H9 (cell line): ENCODE results near the gene ODC1. TPM values are rescaled to one million over a fixed set of nuclear protein-coding genes. Genes with fewer than 3 reads are reported as not detected.

Experiments used
- DNase-seq: peaks from one replicate; pipeline ENCODE4 v3.0.0-alpha.2; 2017
- H2AFZ ChIP-seq: one replicate; pipeline ENCODE4 v1.6.1; 2013; ENCODE audit warnings: mild to moderate bottlenecking, low read length, control low read depth, moderate library complexity
- H2AK5ac ChIP-seq: 2 replicates; pipeline ENCODE4 v1.6.1; 2013; ENCODE audit warnings: low read length, control low read depth, mixed read lengths; ENCODE audit not compliant: insufficient read length
- H2BK120ac ChIP-seq: one replicate; pipeline ENCODE4 v1.6.1; 2013; ENCODE audit warnings: low read depth, mild to moderate bottlenecking, low read length, control low read depth, inconsistent platforms; ENCODE audit not compliant: poor library complexity, severe bottlenecking
- H2BK12ac ChIP-seq: 2 replicates; pipeline ENCODE4 v1.6.1; 2013; ENCODE audit warnings: low read length, control low read depth, mixed read lengths, low read depth; ENCODE audit not compliant: insufficient read length
- H2BK15ac ChIP-seq: 2 replicates; pipeline ENCODE4 v1.6.1; 2013; ENCODE audit warnings: low read depth, low read length, control low read depth
- H2BK20ac ChIP-seq: one replicate; pipeline ENCODE4 v1.6.1; 2013; ENCODE audit warnings: low read depth, mild to moderate bottlenecking, low read length, control low read depth, inconsistent platforms; ENCODE audit not compliant: poor library complexity, severe bottlenecking
- H2BK5ac ChIP-seq: 2 replicates; pipeline ENCODE4 v1.6.1; 2013; ENCODE audit warnings: low read length, control low read depth, mixed read lengths; ENCODE audit not compliant: insufficient read length
- H3K14ac ChIP-seq: 2 replicates; pipeline ENCODE4 v1.6.1; 2013; ENCODE audit warnings: low read length, control low read depth; ENCODE audit not compliant: insufficient read depth
- H3K18ac ChIP-seq: 2 replicates; pipeline ENCODE4 v1.6.1; 2013; ENCODE audit warnings: low read depth, mild to moderate bottlenecking, mixed read lengths, low read length, control low read depth; ENCODE audit not compliant: insufficient read length
- H3K23ac ChIP-seq: 2 replicates; pipeline ENCODE4 v1.6.1; 2013; ENCODE audit warnings: low read length, control low read depth, mixed read lengths, low read depth; ENCODE audit not compliant: insufficient read length
- H3K23me2 ChIP-seq: 2 replicates; pipeline ENCODE4 v1.6.1; 2013; ENCODE audit warnings: low read depth, mild to moderate bottlenecking, mixed read lengths, low read length, control low read depth; ENCODE audit not compliant: insufficient read length, poor library complexity, severe bottlenecking
- H3K27ac ChIP-seq: 2 replicates; pipeline ENCODE4 v1.5.1; 2013; ENCODE audit warnings: low read length, control low read depth, mixed read lengths, low read depth; ENCODE audit not compliant: insufficient read length
- H3K27me3 ChIP-seq: 2 replicates; pipeline ENCODE4 v1.6.1; 2013; ENCODE audit warnings: low read length, control low read depth, inconsistent platforms; ENCODE audit not compliant: insufficient read depth
- H3K4ac ChIP-seq: 2 replicates; pipeline ENCODE4 v1.6.1; 2013; ENCODE audit warnings: low read depth, mild to moderate bottlenecking, control low read depth, inconsistent platforms, low read length, moderate library complexity
- H3K4me1 ChIP-seq: 2 replicates; pipeline ENCODE4 v1.6.1; 2013; ENCODE audit warnings: low read length, control low read depth, inconsistent platforms; ENCODE audit not compliant: insufficient read depth
- H3K4me2 ChIP-seq: 2 replicates; pipeline ENCODE4 v1.6.1; 2013; ENCODE audit warnings: low read length, control low read depth, mixed read lengths; ENCODE audit not compliant: insufficient read length, insufficient read depth
- H3K56ac ChIP-seq: 2 replicates; pipeline ENCODE4 v1.6.1; 2013; ENCODE audit warnings: low read depth, mild to moderate bottlenecking, mixed read lengths, low read length, control low read depth; ENCODE audit not compliant: insufficient read length
- H3K79me1 ChIP-seq: 2 replicates; pipeline ENCODE4 v1.6.1; 2013; ENCODE audit warnings: low read depth, mild to moderate bottlenecking, moderate library complexity, low read length, control low read depth, inconsistent platforms; ENCODE audit not compliant: insufficient read depth, poor library complexity, severe bottlenecking
- H3K79me2 ChIP-seq: 2 replicates; pipeline ENCODE4 v1.6.1; 2013; ENCODE audit warnings: low read length, control low read depth, inconsistent platforms; ENCODE audit not compliant: insufficient read depth
- H3K9ac ChIP-seq: 2 replicates; pipeline ENCODE4 v1.6.1; 2013; ENCODE audit warnings: low read length, control low read depth, mixed read lengths; ENCODE audit not compliant: insufficient read length; ENCODE audit errors: extremely low read depth
- H3K9me3 ChIP-seq: one replicate; pipeline ENCODE4 v1.6.1; 2013; ENCODE audit warnings: low read depth, low read length, inconsistent platforms; ENCODE audit not compliant: control insufficient read depth
- H3T11ph ChIP-seq: one replicate; pipeline ENCODE4 v1.6.1; 2013; ENCODE audit warnings: mild to moderate bottlenecking, low read length, control low read depth, inconsistent platforms
- H4K20me1 ChIP-seq: one replicate; pipeline ENCODE4 v1.6.1; 2013; ENCODE audit not compliant: control insufficient read depth, insufficient read length, insufficient read depth
- H4K5ac ChIP-seq: 2 replicates; pipeline ENCODE4 v1.6.1; 2013; ENCODE audit warnings: low read depth, mild to moderate bottlenecking, mixed read lengths, low read length, control low read depth; ENCODE audit not compliant: insufficient read length
- H4K8ac ChIP-seq: replicated peaks from 2 replicates; pipeline ENCODE4 v1.6.1; 2013; ENCODE audit warnings: low read length, control low read depth, mixed read lengths, low read depth; ENCODE audit not compliant: insufficient read length
- H4K91ac ChIP-seq: 2 replicates; pipeline ENCODE4 v1.6.1; 2013; ENCODE audit warnings: low read depth, mild to moderate bottlenecking, moderate library complexity, mixed read lengths, low read length, control low read depth; ENCODE audit not compliant: insufficient read length
- H3K27ac Mint-ChIP-seq, 3 experiments: 2 replicates in 2 of 3; 3 replicates in 1 of 3; pipeline ENCODE4 v1.8.0; 2020 to 2021; ENCODE audit warnings: mixed read lengths in 3 of 3, mild to moderate bottlenecking in 1 of 3, moderate library complexity in 1 of 3
- H3K27me3 Mint-ChIP-seq: 2 replicates; pipeline ENCODE4 v1.8.0; 2021; ENCODE audit warnings: low read depth, mild to moderate bottlenecking, moderate library complexity, mixed read lengths
- H3K36me3 Mint-ChIP-seq, 3 experiments: 2 replicates in 2 of 3; 3 replicates in 1 of 3; pipeline ENCODE4 v1.8.0; 2020 to 2021; ENCODE audit warnings: low read depth in 3 of 3, mixed read lengths in 3 of 3; ENCODE audit not compliant: insufficient read depth in 1 of 3
- H3K4me1 Mint-ChIP-seq, 2 experiments: 2 replicates each; pipeline ENCODE4 v1.8.0; 2020; ENCODE audit warnings: mixed read lengths in 2 of 2
- H3K4me3 Mint-ChIP-seq, 2 experiments: 2 replicates in 1 of 2; 3 replicates in 1 of 2; pipeline ENCODE4 v1.8.0; 2020 to 2021; ENCODE audit warnings: mild to moderate bottlenecking in 2 of 2, mixed read lengths in 2 of 2, moderate library complexity in 1 of 2
- H3K9me3 Mint-ChIP-seq, 2 experiments: 2 replicates in 1 of 2; 3 replicates in 1 of 2; pipeline ENCODE4 v1.8.0; 2020; ENCODE audit warnings: mild to moderate bottlenecking in 2 of 2, mixed read lengths in 2 of 2, moderate library complexity in 1 of 2
- CTCF ChIP-seq: fragments of 200-600 bp; sonication (generic); conservative IDR thresholded peaks from 3 replicates; pipeline ENCODE4 v1.8.0; 2021; ENCODE audit warnings: antibody characterized with exemption, mild to moderate bottlenecking
- WGBS: extraction: QIAGEN DNeasy Blood & Tissue Kit; methylation state at CpG from one replicate; pipeline ENCODE4 v1.1.7; 2013; ENCODE audit warnings: missing lambda C conversion rate, low lambda C conversion rate, mixed read lengths; ENCODE audit not compliant: insufficient read length; ENCODE audit errors: extremely low coverage; 5-methylcytosine and 5-hydroxymethylcytosine counted together
- total RNA-seq: library from RNA; stranded (reverse); gene quantifications from 2 replicates; pipeline ENCODE4 v1.2.1, GENCODE V29; 2021

Gene ODC1
- total RNA-seq, 1 experiment from 2014 or later: 48.3 TPM

GRCh38 chr2:10424051-10424450, 24.1 kb downstream of the ODC1 start:
- no peaks in the 10 kb centered on the region for H3K9me3 Mint-ChIP-seq
- no peak for TF ChIP-seq CTCF
- Histone ChIP-seq H3K27ac (no peak overlapping the region), H3K14ac (no peak overlapping the region; the same call in 1 of the 2 replicates), H4K91ac (no peak overlapping the region), H2BK20ac (no peak overlapping the region), H2BK5ac (no peak overlapping the region), H2BK15ac (no peak overlapping the region), H2AK5ac (no peak overlapping the region), H3T11ph (no peak overlapping the region), H2BK120ac (no peak overlapping the region), H3K9ac (no peak overlapping the region), H3K4me2 (no peak overlapping the region), H3K23me2 (no peaks in the 10 kb centered on the region), H3K23ac (no peak overlapping the region), H2BK12ac (no peak overlapping the region), H3K79me2 (no peaks in the 10 kb centered on the region), H3K4ac (no peak overlapping the region), H3K56ac (no peak overlapping the region), H4K20me1 (no peaks in the 10 kb centered on the region), H4K8ac (no peak overlapping the region), H2AFZ (no peak overlapping the region), H3K9me3 (no peaks in the 10 kb centered on the region), H3K27me3 (no peaks in the 10 kb centered on the region), H3K18ac (no peak overlapping the region), H3K79me1 (no peaks in the 10 kb centered on the region), H3K4me1 (no peaks in the 10 kb centered on the region; the same call in 1 of the 2 replicates), H4K5ac (no peak overlapping the region)
- 0 out of 7 replicates have a peak overlapping the region, but pooled peaks of 1 of the 3 experiments have one; percentile 36 for H3K27ac Mint-ChIP-seq
- no peaks in the 10 kb centered on the region; the same call in 1 of the 2 replicates for H3K27me3 Mint-ChIP-seq
- no CpG with 5 or more reads among the region's 11 CpGs for WGBS
- H3K4me3 Mint-ChIP-seq: no peak overlapping the region
- no peaks in the 10 kb centered on the region for H3K36me3 Mint-ChIP-seq
- DNase-seq: no peak
- H3K4me1 Mint-ChIP-seq: peaks cover 3 to 10% of the 10 kb centered on the region in 2 experiments; a peak in 3 of 4 replicates
